Measurements from ENCODE around the gene CACNA2D2. TPM values are rescaled to one million over a fixed set of nuclear protein-coding genes. Genes with fewer than 3 reads are reported as not detected.

The CACNA2D2 gene
- total RNA-seq, 1 experiment from 2014 or later = 22.0 TPM

DNA sequence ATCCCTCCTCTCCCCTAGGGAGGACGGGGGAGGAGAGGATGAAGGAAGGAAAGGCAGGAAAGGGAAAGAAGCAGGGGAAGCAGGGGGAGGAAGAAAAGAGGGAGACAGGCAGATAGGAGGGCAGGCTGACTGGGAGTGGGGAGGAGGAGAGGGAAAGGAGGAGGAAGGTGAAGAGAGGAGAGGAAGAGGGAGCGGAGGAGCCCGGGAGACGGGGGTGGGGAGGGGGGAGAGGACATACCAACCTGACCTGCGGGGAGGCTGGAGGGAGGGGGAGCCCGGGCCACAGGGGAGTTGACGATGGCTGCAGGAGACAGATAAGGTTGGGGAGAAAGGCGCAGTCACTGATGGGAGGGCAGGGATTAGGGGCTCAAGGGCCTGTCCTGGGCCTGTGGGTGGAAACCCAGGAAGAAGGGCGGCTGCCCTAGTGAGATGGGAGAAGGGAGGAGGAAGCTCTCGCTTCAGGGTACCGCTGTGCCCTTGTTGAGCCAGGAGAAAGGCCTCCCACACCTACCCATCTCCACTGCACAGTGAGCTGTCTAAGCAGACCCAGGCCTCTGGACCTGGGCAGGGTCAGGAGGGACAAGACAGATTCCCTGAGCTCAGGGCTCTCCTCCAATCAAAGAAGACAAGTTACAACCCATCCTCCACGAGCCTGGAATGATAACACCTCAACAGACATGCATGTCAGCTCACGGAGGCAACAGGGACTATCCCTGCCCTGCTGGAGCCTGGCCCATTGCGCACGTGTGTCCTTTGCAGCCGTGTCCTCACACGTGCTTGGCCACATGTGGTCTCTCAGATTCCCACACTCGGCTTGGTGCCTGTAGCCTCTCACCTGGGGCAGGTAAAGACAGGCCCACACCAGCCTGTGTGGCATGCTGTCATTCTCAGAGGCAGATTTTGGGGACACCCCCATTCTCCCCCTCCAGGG, 36.2 kb upstream of the CACNA2D2 start:
- POLR2A ChIA-PET = interaction anchor here (0.6 kb wide), 1 partner anchor 17 kb away, joined by 4 read pairs; no protein-coding TSS in a partner anchor
- H3K27ac Mint-ChIP-seq = no peak overlapping the region

DNA sequence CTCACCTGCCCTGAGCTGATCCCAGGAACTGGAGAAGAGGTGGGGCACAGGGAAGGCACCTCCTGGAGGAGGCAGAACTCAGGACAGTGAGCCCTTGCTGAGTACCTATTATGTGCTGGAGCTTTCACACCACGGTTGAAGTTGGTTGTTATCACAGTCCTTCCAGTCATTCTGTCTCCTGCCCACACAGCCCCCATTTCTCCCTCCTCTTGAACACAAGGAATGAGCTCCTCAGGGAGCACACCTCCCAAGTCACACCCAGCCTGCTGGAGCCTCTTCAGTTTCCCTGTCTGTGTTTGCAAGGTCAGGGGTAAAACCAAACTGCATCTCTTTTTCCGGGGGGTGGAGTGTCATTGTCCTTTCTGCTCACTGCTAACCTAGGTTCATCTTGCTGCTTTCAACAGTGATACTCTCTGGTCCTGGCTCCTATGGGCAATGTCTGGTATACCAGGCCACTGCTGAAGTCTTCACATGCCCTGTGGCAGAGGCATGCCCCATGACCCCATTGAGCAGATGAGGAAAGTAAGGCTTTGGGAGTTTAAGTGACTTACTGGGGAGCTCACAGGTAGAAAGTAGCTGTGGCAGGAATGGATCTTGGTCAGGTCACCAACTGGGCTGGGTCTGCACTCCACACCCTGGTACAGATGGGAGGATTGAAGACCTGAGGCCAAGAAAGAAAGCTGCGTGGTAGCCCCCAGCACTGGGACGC, 34.1 kb upstream of the CACNA2D2 start:
- Mint-ChIP-seq H3K9me3 (no peaks in the 10 kb centered on the region), H3K27ac (no peak overlapping the region; the same call in 1 of the 2 replicates), H3K4me3 (no peak overlapping the region), H3K4me1 (peaks cover 33% of the 10 kb centered on the region), H3K36me3 (no peaks in the 10 kb centered on the region), H3K27me3 (ENCODE audit: low read depth) (peaks cover 10% of the 10 kb centered on the region)
- CTCF ChIA-PET = interaction anchor here (1.1 kb wide), 1 partner anchor 101 kb away, joined by 4 read pairs; no protein-coding TSS in a partner anchor
- ATAC-seq = no peak
- POLR2A ChIA-PET = no interaction called here
- no peak for DNase-seq (ENCODE audit: low spot score)
- TF ChIP-seq NR2C2 (CRISPR knock-in tag; IDR thresholded peaks at IDR 0.05) (no peak), SOX15 (CRISPR knock-in tag; IDR thresholded peaks at IDR 0.05) (no peak), HMGA2 (CRISPR knock-in tag; IDR thresholded peaks at IDR 0.05) (no peak), ELF4 (CRISPR knock-in tag; IDR thresholded peaks at IDR 0.05; ENCODE audit: low read depth) (no peak), OVOL2 (CRISPR knock-in tag; IDR thresholded peaks at IDR 0.05; ENCODE audit: borderline replicate concordance) (no peak), ZNF671 (CRISPR knock-in tag; IDR thresholded peaks at IDR 0.05) (no peak), NFYB (CRISPR knock-in tag; conservative IDR thresholded peaks at IDR 0.05; ENCODE audit: low read depth) (no peak), IRF2 (CRISPR knock-in tag; IDR thresholded peaks at IDR 0.05; ENCODE audit: borderline replicate concordance, low read depth) (no peak), ZNF396 (CRISPR knock-in tag; IDR thresholded peaks at IDR 0.05; ENCODE audit: borderline replicate concordance) (no peak), FOXP1 (CRISPR knock-in tag; IDR thresholded peaks at IDR 0.05; ENCODE audit: borderline replicate concordance) (no peak), EMX1 (CRISPR knock-in tag; IDR thresholded peaks at IDR 0.05) (no peak), TP53 (CRISPR knock-in tag; IDR thresholded peaks at IDR 0.05) (no peak)
- TF ChIP-seq, protein P1, sequence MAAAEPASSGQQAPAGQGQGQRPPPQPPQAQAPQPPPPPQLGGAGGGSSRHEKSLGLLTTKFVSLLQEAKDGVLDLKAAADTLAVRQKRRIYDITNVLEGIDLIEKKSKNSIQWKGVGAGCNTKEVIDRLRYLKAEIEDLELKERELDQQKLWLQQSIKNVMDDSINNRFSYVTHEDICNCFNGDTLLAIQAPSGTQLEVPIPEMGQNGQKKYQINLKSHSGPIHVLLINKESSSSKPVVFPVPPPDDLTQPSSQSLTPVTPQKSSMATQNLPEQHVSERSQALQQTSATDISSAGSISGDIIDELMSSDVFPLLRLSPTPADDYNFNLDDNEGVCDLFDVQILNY (CRISPR knock-in tag; IDR thresholded peaks at IDR 0.05) = no peak
- TF ChIP-seq, protein P2, sequence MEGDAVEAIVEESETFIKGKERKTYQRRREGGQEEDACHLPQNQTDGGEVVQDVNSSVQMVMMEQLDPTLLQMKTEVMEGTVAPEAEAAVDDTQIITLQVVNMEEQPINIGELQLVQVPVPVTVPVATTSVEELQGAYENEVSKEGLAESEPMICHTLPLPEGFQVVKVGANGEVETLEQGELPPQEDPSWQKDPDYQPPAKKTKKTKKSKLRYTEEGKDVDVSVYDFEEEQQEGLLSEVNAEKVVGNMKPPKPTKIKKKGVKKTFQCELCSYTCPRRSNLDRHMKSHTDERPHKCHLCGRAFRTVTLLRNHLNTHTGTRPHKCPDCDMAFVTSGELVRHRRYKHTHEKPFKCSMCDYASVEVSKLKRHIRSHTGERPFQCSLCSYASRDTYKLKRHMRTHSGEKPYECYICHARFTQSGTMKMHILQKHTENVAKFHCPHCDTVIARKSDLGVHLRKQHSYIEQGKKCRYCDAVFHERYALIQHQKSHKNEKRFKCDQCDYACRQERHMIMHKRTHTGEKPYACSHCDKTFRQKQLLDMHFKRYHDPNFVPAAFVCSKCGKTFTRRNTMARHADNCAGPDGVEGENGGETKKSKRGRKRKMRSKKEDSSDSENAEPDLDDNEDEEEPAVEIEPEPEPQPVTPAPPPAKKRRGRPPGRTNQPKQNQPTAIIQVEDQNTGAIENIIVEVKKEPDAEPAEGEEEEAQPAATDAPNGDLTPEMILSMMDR (IDR thresholded peaks at IDR 0.05) = no peak
- TF ChIP-seq, protein P3, sequence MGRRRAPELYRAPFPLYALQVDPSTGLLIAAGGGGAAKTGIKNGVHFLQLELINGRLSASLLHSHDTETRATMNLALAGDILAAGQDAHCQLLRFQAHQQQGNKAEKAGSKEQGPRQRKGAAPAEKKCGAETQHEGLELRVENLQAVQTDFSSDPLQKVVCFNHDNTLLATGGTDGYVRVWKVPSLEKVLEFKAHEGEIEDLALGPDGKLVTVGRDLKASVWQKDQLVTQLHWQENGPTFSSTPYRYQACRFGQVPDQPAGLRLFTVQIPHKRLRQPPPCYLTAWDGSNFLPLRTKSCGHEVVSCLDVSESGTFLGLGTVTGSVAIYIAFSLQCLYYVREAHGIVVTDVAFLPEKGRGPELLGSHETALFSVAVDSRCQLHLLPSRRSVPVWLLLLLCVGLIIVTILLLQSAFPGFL (CRISPR knock-in tag; IDR thresholded peaks at IDR 0.05; ENCODE audit: borderline replicate concordance) = no peak
- TF ChIP-seq, protein P4, sequence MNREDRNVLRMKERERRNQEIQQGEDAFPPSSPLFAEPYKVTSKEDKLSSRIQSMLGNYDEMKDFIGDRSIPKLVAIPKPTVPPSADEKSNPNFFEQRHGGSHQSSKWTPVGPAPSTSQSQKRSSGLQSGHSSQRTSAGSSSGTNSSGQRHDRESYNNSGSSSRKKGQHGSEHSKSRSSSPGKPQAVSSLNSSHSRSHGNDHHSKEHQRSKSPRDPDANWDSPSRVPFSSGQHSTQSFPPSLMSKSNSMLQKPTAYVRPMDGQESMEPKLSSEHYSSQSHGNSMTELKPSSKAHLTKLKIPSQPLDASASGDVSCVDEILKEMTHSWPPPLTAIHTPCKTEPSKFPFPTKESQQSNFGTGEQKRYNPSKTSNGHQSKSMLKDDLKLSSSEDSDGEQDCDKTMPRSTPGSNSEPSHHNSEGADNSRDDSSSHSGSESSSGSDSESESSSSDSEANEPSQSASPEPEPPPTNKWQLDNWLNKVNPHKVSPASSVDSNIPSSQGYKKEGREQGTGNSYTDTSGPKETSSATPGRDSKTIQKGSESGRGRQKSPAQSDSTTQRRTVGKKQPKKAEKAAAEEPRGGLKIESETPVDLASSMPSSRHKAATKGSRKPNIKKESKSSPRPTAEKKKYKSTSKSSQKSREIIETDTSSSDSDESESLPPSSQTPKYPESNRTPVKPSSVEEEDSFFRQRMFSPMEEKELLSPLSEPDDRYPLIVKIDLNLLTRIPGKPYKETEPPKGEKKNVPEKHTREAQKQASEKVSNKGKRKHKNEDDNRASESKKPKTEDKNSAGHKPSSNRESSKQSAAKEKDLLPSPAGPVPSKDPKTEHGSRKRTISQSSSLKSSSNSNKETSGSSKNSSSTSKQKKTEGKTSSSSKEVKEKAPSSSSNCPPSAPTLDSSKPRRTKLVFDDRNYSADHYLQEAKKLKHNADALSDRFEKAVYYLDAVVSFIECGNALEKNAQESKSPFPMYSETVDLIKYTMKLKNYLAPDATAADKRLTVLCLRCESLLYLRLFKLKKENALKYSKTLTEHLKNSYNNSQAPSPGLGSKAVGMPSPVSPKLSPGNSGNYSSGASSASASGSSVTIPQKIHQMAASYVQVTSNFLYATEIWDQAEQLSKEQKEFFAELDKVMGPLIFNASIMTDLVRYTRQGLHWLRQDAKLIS (CRISPR knock-in tag; IDR thresholded peaks at IDR 0.05; ENCODE audit: borderline replicate concordance) = no peak
- TF ChIP-seq, protein P5, sequence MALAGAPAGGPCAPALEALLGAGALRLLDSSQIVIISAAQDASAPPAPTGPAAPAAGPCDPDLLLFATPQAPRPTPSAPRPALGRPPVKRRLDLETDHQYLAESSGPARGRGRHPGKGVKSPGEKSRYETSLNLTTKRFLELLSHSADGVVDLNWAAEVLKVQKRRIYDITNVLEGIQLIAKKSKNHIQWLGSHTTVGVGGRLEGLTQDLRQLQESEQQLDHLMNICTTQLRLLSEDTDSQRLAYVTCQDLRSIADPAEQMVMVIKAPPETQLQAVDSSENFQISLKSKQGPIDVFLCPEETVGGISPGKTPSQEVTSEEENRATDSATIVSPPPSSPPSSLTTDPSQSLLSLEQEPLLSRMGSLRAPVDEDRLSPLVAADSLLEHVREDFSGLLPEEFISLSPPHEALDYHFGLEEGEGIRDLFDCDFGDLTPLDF (CRISPR knock-in tag; IDR thresholded peaks at IDR 0.05) = no peak

More for the DNA sequence above, 36.2 kb upstream of the CACNA2D2 start:
- no peaks in the 10 kb centered on the region for H3K36me3 Mint-ChIP-seq
- peak; percentile 24 for ATAC-seq
- H3K4me1 Mint-ChIP-seq = peaks cover 15% of the 10 kb centered on the region
- no peak overlapping the region for H3K4me3 Mint-ChIP-seq
- no peaks in the 10 kb centered on the region for H3K9me3 Mint-ChIP-seq
- DNase-seq (ENCODE audit: low spot score) = no peak
- TF ChIP-seq, protein P6, sequence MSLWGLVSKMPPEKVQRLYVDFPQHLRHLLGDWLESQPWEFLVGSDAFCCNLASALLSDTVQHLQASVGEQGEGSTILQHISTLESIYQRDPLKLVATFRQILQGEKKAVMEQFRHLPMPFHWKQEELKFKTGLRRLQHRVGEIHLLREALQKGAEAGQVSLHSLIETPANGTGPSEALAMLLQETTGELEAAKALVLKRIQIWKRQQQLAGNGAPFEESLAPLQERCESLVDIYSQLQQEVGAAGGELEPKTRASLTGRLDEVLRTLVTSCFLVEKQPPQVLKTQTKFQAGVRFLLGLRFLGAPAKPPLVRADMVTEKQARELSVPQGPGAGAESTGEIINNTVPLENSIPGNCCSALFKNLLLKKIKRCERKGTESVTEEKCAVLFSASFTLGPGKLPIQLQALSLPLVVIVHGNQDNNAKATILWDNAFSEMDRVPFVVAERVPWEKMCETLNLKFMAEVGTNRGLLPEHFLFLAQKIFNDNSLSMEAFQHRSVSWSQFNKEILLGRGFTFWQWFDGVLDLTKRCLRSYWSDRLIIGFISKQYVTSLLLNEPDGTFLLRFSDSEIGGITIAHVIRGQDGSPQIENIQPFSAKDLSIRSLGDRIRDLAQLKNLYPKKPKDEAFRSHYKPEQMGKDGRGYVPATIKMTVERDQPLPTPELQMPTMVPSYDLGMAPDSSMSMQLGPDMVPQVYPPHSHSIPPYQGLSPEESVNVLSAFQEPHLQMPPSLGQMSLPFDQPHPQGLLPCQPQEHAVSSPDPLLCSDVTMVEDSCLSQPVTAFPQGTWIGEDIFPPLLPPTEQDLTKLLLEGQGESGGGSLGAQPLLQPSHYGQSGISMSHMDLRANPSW (CRISPR knock-in tag; conservative IDR thresholded peaks at IDR 0.05; ENCODE audit: low read depth) = no peak
- TF ChIP-seq ZNF263 (CRISPR knock-in tag; IDR thresholded peaks at IDR 0.05; ENCODE audit: low read depth) = peak; percentile 78; the same call in 1 of the 2 replicates
- CTCF ChIA-PET = interaction anchor here (0.6 to 1.7 kb wide), 13 partner anchors 10 to 218 kb away, joined by 3 to 17 read pairs (median 4); partner anchors contain the start of genes CACNA2D2, CISH and HEMK1
- peaks cover 7% of the 10 kb centered on the region for H3K27me3 Mint-ChIP-seq (ENCODE audit: low read depth)
